H1 (cell line): ENCODE measurements around the gene EPHB3. TPM values are rescaled to one million over a fixed set of nuclear protein-coding genes. Genes with fewer than 3 reads are reported as not detected.
A peak's percentile ranks its signal among the peaks of the same experiment; 100 is the strongest.

Source experiments
- CTCF ChIA-PET: fragments of 300-600 bp; sonication (Branson Sonifier 250); formaldehyde crosslinking; loops from one replicate; lab custom pipeline; 2021; ENCODE audit not compliant: partially characterized antibody; lab: Charles Lee
- POLR2A ChIA-PET: fragments of 300-600 bp; sonication (Branson Sonifier 250); formaldehyde crosslinking; loops from one replicate; lab custom pipeline; 2021; ENCODE audit warnings: inconsistent platforms; ENCODE audit not compliant: partially characterized antibody; lab: Charles Lee
- DNase-seq, 2 experiments: peaks; one replicate each; pipeline versions ENCODE4 v3.0.0 to v3.0.0-alpha.2; 2010 to 2022; ENCODE audit warnings: low spot score in 2 of 2, low read depth in 1 of 2, mixed read lengths in 1 of 2
- FAIRE-seq: peaks from 2 replicates; lab custom pipeline; 2011; peaks lifted over from hg19 to GRCh38; lab: Jason Lieb, UNC
- H2AFZ ChIP-seq: 2 replicates; pipeline ENCODE4 v1.8.1; 2012; ENCODE audit warnings: low read length, inconsistent platforms
- H2AK5ac ChIP-seq: 2 replicates; pipeline ENCODE4 v1.6.1; 2013; ENCODE audit warnings: low read depth, low read length
- H2BK120ac ChIP-seq: replicated peaks from 2 replicates; pipeline ENCODE3; 2013; ENCODE audit warnings: low read depth, low read length, inconsistent platforms
- H2BK12ac ChIP-seq: 2 replicates; pipeline ENCODE4 v1.6.1; 2013; ENCODE audit warnings: low read depth, low read length
- H2BK15ac ChIP-seq: 2 replicates; pipeline ENCODE4 v1.6.1; 2013; ENCODE audit warnings: low read length
- H2BK20ac ChIP-seq: 2 replicates; pipeline ENCODE4 v1.6.1; 2013; ENCODE audit warnings: low read length
- H2BK5ac ChIP-seq: 2 replicates; pipeline ENCODE4 v1.6.1; 2013; ENCODE audit warnings: low read depth, low read length
- H3K14ac ChIP-seq: 2 replicates; pipeline ENCODE4 v1.6.1; 2013; ENCODE audit warnings: inconsistent platforms; ENCODE audit not compliant: insufficient read length
- H3K18ac ChIP-seq: 2 replicates; pipeline ENCODE4 v1.6.1; 2013; ENCODE audit warnings: low read length; ENCODE audit errors: extremely low read depth
- H3K23ac ChIP-seq: 2 replicates; pipeline ENCODE4 v1.6.1; 2013; ENCODE audit warnings: inconsistent platforms; ENCODE audit not compliant: insufficient read length
- H3K23me2 ChIP-seq: 2 replicates; pipeline ENCODE4 v1.6.1; 2013; ENCODE audit warnings: low read depth, low read length
- H3K27ac ChIP-seq: 2 replicates; pipeline ENCODE4 v1.6.1; 2011; ENCODE audit warnings: low read depth, low read length, inconsistent platforms
- H3K27me3 ChIP-seq, 4 experiments: replicated peaks in 1 of 4; 1 replicate in 1 of 4; 2 replicates in 3 of 4; pipeline versions ENCODE4 v1.6.1 to v1.8.1; 2011 to 2013; ENCODE audit warnings: low read length in 3 of 4, mild to moderate bottlenecking in 3 of 4, inconsistent platforms in 2 of 4, mixed read lengths in 2 of 4, moderate library complexity in 1 of 4; ENCODE audit not compliant: control insufficient read depth in 3 of 4, insufficient read depth in 3 of 4; ENCODE audit errors: extremely low read depth in 1 of 4
- H3K36me3 ChIP-seq, 4 experiments: 2 replicates each; pipeline versions ENCODE4 v1.6.1 to v1.8.1; 2011 to 2013; ENCODE audit warnings: mild to moderate bottlenecking in 4 of 4, low read length in 3 of 4, moderate library complexity in 2 of 4, control low read depth in 1 of 4, inconsistent platforms in 1 of 4; ENCODE audit not compliant: insufficient read depth in 4 of 4, control insufficient read depth in 2 of 4
- H3K4ac ChIP-seq: replicated peaks from 2 replicates; pipeline ENCODE3; 2013; ENCODE audit warnings: low read length, low read depth, mixed read lengths, inconsistent platforms; ENCODE audit not compliant: insufficient read length
- H3K4me1 ChIP-seq, 4 experiments: replicated peaks in 1 of 4; 1 replicate in 1 of 4; 2 replicates in 3 of 4; pipeline versions ENCODE4 v1.6.1 to v1.8.1; 2011 to 2013; ENCODE audit warnings: low read length in 3 of 4, inconsistent platforms in 2 of 4, mixed read lengths in 1 of 4; ENCODE audit not compliant: insufficient read depth in 4 of 4, control insufficient read depth in 3 of 4
- H3K4me2 ChIP-seq, 2 experiments: 2 replicates each; pipeline versions ENCODE4 v1.6.1 to v1.8.1; 2011 to 2013; ENCODE audit warnings: low read depth in 2 of 2, low read length in 2 of 2, control low read depth in 1 of 2, inconsistent platforms in 1 of 2, mild to moderate bottlenecking in 1 of 2; ENCODE audit not compliant: insufficient read depth in 1 of 2
- H3K4me3 ChIP-seq, 4 experiments: fragments of 200-600, 300-600 bp in 1 of 4; sonication (generic), shearing (Covaris generic), sonication (Bioruptor Twin) in 1 of 4; 2 replicates each; pipeline versions ENCODE4 v1.5.1 to v1.8.1; 2011 to 2016; ENCODE audit warnings: low read length in 4 of 4, low read depth in 3 of 4, control low read depth in 2 of 4, inconsistent platforms in 2 of 4, mild to moderate bottlenecking in 2 of 4, mixed read lengths in 1 of 4, moderate library complexity in 1 of 4; ENCODE audit not compliant: insufficient read depth in 2 of 4; ENCODE audit errors: extremely low read depth in 1 of 4
- H3K56ac ChIP-seq: replicated peaks from 2 replicates; pipeline ENCODE3; 2013; ENCODE audit warnings: low read depth, mild to moderate bottlenecking, mixed read lengths, low read length, inconsistent platforms; ENCODE audit not compliant: insufficient read length
- H3K79me1 ChIP-seq: 2 replicates; pipeline ENCODE4 v1.6.1; 2013; ENCODE audit warnings: low read depth, low read length, control low read depth
- H3K79me2 ChIP-seq, 2 experiments: 2 replicates each; pipeline versions ENCODE4 v1.6.1 to v1.8.1; 2012 to 2013; ENCODE audit warnings: low read length in 2 of 2, mild to moderate bottlenecking in 2 of 2, inconsistent platforms in 1 of 2; ENCODE audit not compliant: insufficient read depth in 2 of 2, control insufficient read depth in 1 of 2
- H3K9ac ChIP-seq, 4 experiments: replicated peaks in 1 of 4; 1 replicate in 1 of 4; 2 replicates in 3 of 4; pipeline versions ENCODE4 v1.6.1 to v1.8.1; 2011 to 2013; ENCODE audit warnings: low read depth in 3 of 4, low read length in 3 of 4, control low read depth in 2 of 4, mild to moderate bottlenecking in 2 of 4, moderate library complexity in 2 of 4, inconsistent platforms in 1 of 4; ENCODE audit errors: extremely low read depth in 1 of 4
- H3K9me3 ChIP-seq, 2 experiments: 2 replicates each; pipeline versions ENCODE4 v1.6.1 to v1.8.1; 2012 to 2013; ENCODE audit warnings: mild to moderate bottlenecking in 2 of 2, moderate library complexity in 2 of 2, control low read depth in 1 of 2, inconsistent platforms in 1 of 2, low read depth in 1 of 2, low read length in 1 of 2, mixed read lengths in 1 of 2; ENCODE audit not compliant: insufficient read depth in 2 of 2
- H4K20me1 ChIP-seq, 2 experiments: replicated peaks in 1 of 2; 2 replicates each; pipeline versions ENCODE3 to v1.8.1; 2011 to 2013; ENCODE audit warnings: inconsistent platforms in 2 of 2, low read length in 2 of 2, mild to moderate bottlenecking in 1 of 2; ENCODE audit not compliant: insufficient read depth in 2 of 2, control insufficient read depth in 1 of 2
- H4K5ac ChIP-seq: 2 replicates; pipeline ENCODE4 v1.6.1; 2013; ENCODE audit warnings: low read length, low read depth, mixed read lengths, inconsistent platforms; ENCODE audit not compliant: insufficient read length
- H4K8ac ChIP-seq: 2 replicates; pipeline ENCODE4 v1.8.0; 2013; ENCODE audit warnings: mild to moderate bottlenecking, moderate library complexity, low read length, inconsistent platforms; ENCODE audit not compliant: insufficient read depth; ENCODE audit errors: extremely low read depth
- H4K91ac ChIP-seq: replicated peaks from 2 replicates; pipeline ENCODE3; 2013; ENCODE audit warnings: low read length, mixed read lengths, inconsistent platforms; ENCODE audit not compliant: insufficient read length
- BACH1 ChIP-seq: IDR thresholded peaks from 2 replicates; pipeline ENCODE4 v1.6.1; 2012; ENCODE audit warnings: low read length, improper control_type of control experiment
- BRCA1 ChIP-seq: IDR thresholded peaks from 2 replicates; pipeline ENCODE4 v1.6.1; 2012; ENCODE audit warnings: low read depth, low read length, improper control_type of control experiment
- CBX8 ChIP-seq: fragments of 300-800, 300-1000 bp; sonication (generic); IDR thresholded peaks from 2 replicates; pipeline ENCODE4 v1.7.1; 2016; ENCODE audit warnings: low read depth, low read length, borderline replicate concordance
- CEBPB ChIP-seq: IDR thresholded peaks from 2 replicates; pipeline ENCODE4 v1.6.1; 2012; ENCODE audit warnings: low read depth, low read length
- CHD1 ChIP-seq: IDR thresholded peaks from 2 replicates; pipeline ENCODE4 v1.6.1; 2012; ENCODE audit warnings: low read depth, low read length, improper control_type of control experiment
- CHD2 ChIP-seq: IDR thresholded peaks from 2 replicates; pipeline ENCODE4 v1.6.1; 2012; ENCODE audit warnings: low read length, improper control_type of control experiment
- CREB1 ChIP-seq: IDR thresholded peaks from 2 replicates; pipeline ENCODE4 v1.6.1; 2012; ENCODE audit warnings: inconsistent platforms
- JUND ChIP-seq: IDR thresholded peaks from 2 replicates; pipeline ENCODE4 v1.6.1; 2011; ENCODE audit warnings: mild to moderate bottlenecking, improper control_type of control experiment, low read length
- NRF1 ChIP-seq: IDR thresholded peaks from 2 replicates; pipeline ENCODE4 v1.6.1; 2011; ENCODE audit warnings: mild to moderate bottlenecking, low read depth, low read length, improper control_type of control experiment
- SIX5 ChIP-seq: IDR thresholded peaks from 2 replicates; pipeline ENCODE4 v1.6.1; 2011; ENCODE audit warnings: mild to moderate bottlenecking, low read depth, low read length
- SP2 ChIP-seq: IDR thresholded peaks from 2 replicates; pipeline ENCODE4 v1.6.1; 2012; ENCODE audit warnings: mild to moderate bottlenecking, low read length, inconsistent platforms
- SP4 ChIP-seq: IDR thresholded peaks from 2 replicates; pipeline ENCODE4 v1.6.1; 2012; ENCODE audit warnings: low read length, inconsistent platforms
- SRF ChIP-seq: IDR thresholded peaks from 2 replicates; pipeline ENCODE4 v1.6.1; 2011; ENCODE audit warnings: mild to moderate bottlenecking, low read depth, low read length, moderate library complexity
- SUZ12 ChIP-seq: fragments of 200-600 bp; sonication (generic); IDR thresholded peaks from 2 replicates; pipeline ENCODE4 v1.6.1; 2012; ENCODE audit warnings: mild to moderate bottlenecking, inconsistent platforms, low read length, moderate library complexity, mixed read lengths
- TEAD4 ChIP-seq: IDR thresholded peaks from 2 replicates; pipeline ENCODE4 v1.6.1; 2012; ENCODE audit warnings: low read depth, low read length, inconsistent platforms, mixed read lengths
- YY1 ChIP-seq: IDR thresholded peaks from 2 replicates; pipeline ENCODE4 v1.6.1; 2011; ENCODE audit warnings: low read depth, mild to moderate bottlenecking, low read length
- WGBS, 2 experiments: shearing (Covaris generic) in 1 of 2; methylation state at CpG; one replicate each; pipeline versions ENCODE4 v1.1.6 to v1.1.7; 2013 to 2015; ENCODE audit warnings: low lambda C conversion rate in 2 of 2, mixed read lengths in 2 of 2, inconsistent platforms in 1 of 2, low coverage in 1 of 2, missing lambda C conversion rate in 1 of 2; ENCODE audit not compliant: insufficient replicate concordance in 2 of 2, insufficient coverage in 1 of 2, insufficient read length in 1 of 2; ENCODE audit errors: extremely low coverage in 1 of 2, missing lambda C conversion rate in 1 of 2; 5-methylcytosine and 5-hydroxymethylcytosine counted together
- polyA plus RNA-seq, 7 experiments: library from polyadenylated mRNA; depleted of rRNA in 3 of 7; stranded (reverse) in 5 of 7; unstranded in 2 of 7; fragments of >200 nt in 5 of 7; fragments of 200-250 nt in 2 of 7; gene quantifications; 1 replicate in 5 of 7; 2 replicates in 1 of 7; 4 replicates in 1 of 7; pipeline versions ENCODE4 v1.2.1 to v1.2.3, GENCODE V29; 2011 to 2013; ENCODE audit warnings: missing spikeins in 2 of 7, mixed read lengths in 2 of 7
- total RNA-seq: library from RNA; stranded (reverse); fragmentation: NEBNext Ultra II Directional; extraction: Animal tissue kit (Norgen Biotek cat#: 25700); gene quantifications from 2 replicates; pipeline ENCODE4 v1.2.1, GENCODE V29; 2021
- TF ChIP-seq, protein P1 (sequence below): IDR thresholded peaks from 2 replicates; pipeline ENCODE4 v1.6.1; 2012; ENCODE audit warnings: inconsistent platforms

The EPHB3 gene
- total and polyA plus RNA-seq, 2 of the 8 experiments (the other 6 are each of a cell fraction or from before 2014, with no cell fraction given), result 0.41 to 0.91 TPM

DNA sequence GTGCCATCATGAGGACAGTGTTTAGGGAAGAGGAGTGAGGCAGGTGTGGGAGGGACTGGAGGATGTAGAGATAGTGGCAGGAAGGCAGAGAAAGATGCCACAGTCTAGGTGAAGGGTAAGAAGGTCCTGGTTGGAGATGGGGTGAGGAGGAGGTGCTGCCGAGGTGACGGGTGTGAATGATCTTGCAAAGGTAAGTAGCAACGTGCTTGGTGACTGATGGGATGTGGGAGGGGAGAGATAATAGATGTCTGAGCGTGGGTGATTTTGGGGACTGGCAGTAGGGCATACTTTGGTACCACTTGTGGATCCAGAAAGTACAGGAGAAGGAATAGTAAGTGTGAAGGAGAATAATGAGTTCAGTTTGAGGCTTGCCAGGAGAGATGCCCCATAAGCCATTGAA is 27.2 kb downstream of the EPHB3 start:
- Histone ChIP-seq H2BK5ac (0 out of 2 replicates have a peak overlapping the region, but pooled peaks have one; percentile 21), H3K79me1 (no peaks in the 10 kb centered on the region), H3K4me1 (peaks cover 0 to 28% (median 11%) of the 10 kb centered on the region in 4 experiments; a peak in 6 of 7 replicates), H2AK5ac (peak overlapping the region; percentile 66; the same call in 1 of the 2 replicates), H4K91ac (no peak overlapping the region), H3K4me2 (no peak overlapping the region), H3K4me3 (no peak overlapping the region), H3K79me2 (no peaks in the 10 kb centered on the region), H3K9me3 (no peaks in the 10 kb centered on the region), H3K36me3 (no peaks in the 10 kb centered on the region), H3K23me2 (peaks cover 13% of the 10 kb centered on the region), H2BK12ac (peak overlapping the region; percentile 50; the same call in 1 of the 2 replicates), H4K5ac (no peak overlapping the region), H2AFZ (no peak overlapping the region), H3K56ac (no peak overlapping the region), H3K4ac (no peak overlapping the region), H4K20me1 (no peaks in the 10 kb centered on the region), H3K27ac (no peak overlapping the region), H2BK20ac (no peak overlapping the region), H2BK120ac (no peak overlapping the region), H3K23ac (no peak overlapping the region), H3K18ac (no peak overlapping the region), H3K9ac (no peak overlapping the region), H3K27me3 (peaks cover 3 to 49% (median 41%) of the 10 kb centered on the region in 4 experiments), H4K8ac (no peak overlapping the region), H2BK15ac (peak overlapping the region; percentile 51; the same call in 1 of the 2 replicates), H3K14ac (no peak overlapping the region)
- FAIRE-seq (no peak), DNase-seq (no peak)
- WGBS, 2 experiments, result 82% methylated on average over 4 of the region's 4 CpGs; no CpG with 5 or more reads in 1 of the 2 experiments
- ChIA-PET POLR2A (no interaction called here), CTCF (no interaction called here)
- no peak for TF ChIP-seq SP4
- TF ChIP-seq NRF1, result no peak
- TF ChIP-seq YY1, result no peak
- TF ChIP-seq BACH1, result no peak
- TF ChIP-seq JUND, result no peak
- no peak for TF ChIP-seq CBX8
- no peak for TF ChIP-seq CEBPB
- no peak for TF ChIP-seq CHD1
- TF ChIP-seq CREB1, result no peak
- TF ChIP-seq SIX5, result no peak
- TF ChIP-seq, protein P1, sequence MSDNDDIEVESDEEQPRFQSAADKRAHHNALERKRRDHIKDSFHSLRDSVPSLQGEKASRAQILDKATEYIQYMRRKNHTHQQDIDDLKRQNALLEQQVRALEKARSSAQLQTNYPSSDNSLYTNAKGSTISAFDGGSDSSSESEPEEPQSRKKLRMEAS, result no peak
- no peak for TF ChIP-seq BRCA1
- TF ChIP-seq SUZ12, result no peak
- no peak for TF ChIP-seq SP2
- TF ChIP-seq TEAD4, result no peak
- no peak for TF ChIP-seq SRF
- no peak for TF ChIP-seq CHD2
